Measurements from ENCODE around the gene AHDC1.

Gene AHDC1

GRCh38 chr1:27595597-27595996, 8.3 kb downstream of the AHDC1 start:
- Histone ChIP-seq H3K36me3 (ENCODE audit: insufficient read depth) (no peaks in the 10 kb centered on the region), H3K4me3 (IDR thresholded peaks at IDR 0.05; ENCODE audit: insufficient read depth, low read depth, low read length) (no peak overlapping the region), H3K27me3 (ENCODE audit: insufficient read depth, low read depth) (no peaks in the 10 kb centered on the region), H3K4me1 (ENCODE audit: low read depth, poor library complexity, severe bottlenecking) (peaks cover 14% of the 10 kb centered on the region), H3K9ac (no peak overlapping the region), H3K27ac (no peak overlapping the region), H2AFZ (ENCODE audit: low read depth) (no peak overlapping the region), H3K79me2 (ENCODE audit: insufficient read depth, low read depth) (no peaks in the 10 kb centered on the region), H4K20me1 (ENCODE audit: insufficient read depth) (no peaks in the 10 kb centered on the region), H3K4me2 (no peak overlapping the region)
- TF ChIP-seq CTCF (conservative IDR thresholded peaks at IDR 0.05; ENCODE audit: low read depth, low read length): no peak

- H3K27ac ChIP-seq: no peak overlapping the region
- H4K20me1 ChIP-seq (ENCODE audit: insufficient read depth): no peaks in the 10 kb centered on the region
- no peaks in the 10 kb centered on the region for H3K27me3 ChIP-seq (ENCODE audit: insufficient read depth, low read depth)
- H3K4me3 ChIP-seq (IDR thresholded peaks at IDR 0.05; ENCODE audit: insufficient read depth, low read depth, low read length): no peak overlapping the region
- no peaks in the 10 kb centered on the region for H3K36me3 ChIP-seq (ENCODE audit: insufficient read depth)
- H3K79me2 ChIP-seq (ENCODE audit: insufficient read depth, low read depth): no peaks in the 10 kb centered on the region
- no peak for TF ChIP-seq CTCF (conservative IDR thresholded peaks at IDR 0.05; ENCODE audit: low read depth, low read length)
- no peak overlapping the region for H3K4me2 ChIP-seq
- no peak overlapping the region for H2AFZ ChIP-seq (ENCODE audit: low read depth)
- peaks cover 14% of the 10 kb centered on the region for H3K4me1 ChIP-seq (ENCODE audit: low read depth, poor library complexity, severe bottlenecking)
- no peak overlapping the region for H3K9ac ChIP-seq
Observed at GRCh38 chr1:27594564-27595510, 9.1 kb downstream of the AHDC1 start.

GRCh38 chr1:27593678-27594563, 10.0 kb downstream of the AHDC1 start:
- no peak overlapping the region for H3K9ac ChIP-seq
- H3K4me1 ChIP-seq (ENCODE audit: low read depth, poor library complexity, severe bottlenecking): peaks cover 14% of the 10 kb centered on the region
- H2AFZ ChIP-seq (ENCODE audit: low read depth): no peak overlapping the region
- no peaks in the 10 kb centered on the region for H3K36me3 ChIP-seq (ENCODE audit: insufficient read depth)
- no peak overlapping the region for H3K4me2 ChIP-seq
- no peak for TF ChIP-seq CTCF (conservative IDR thresholded peaks at IDR 0.05; ENCODE audit: low read depth, low read length)
- no peak overlapping the region for H3K4me3 ChIP-seq (IDR thresholded peaks at IDR 0.05; ENCODE audit: insufficient read depth, low read depth, low read length)
- H4K20me1 ChIP-seq (ENCODE audit: insufficient read depth): no peaks in the 10 kb centered on the region
- H3K79me2 ChIP-seq (ENCODE audit: insufficient read depth, low read depth): no peaks in the 10 kb centered on the region
- H3K27ac ChIP-seq: no peak overlapping the region
- no peaks in the 10 kb centered on the region for H3K27me3 ChIP-seq (ENCODE audit: insufficient read depth, low read depth)

GRCh38 chr1:27592931-27593677, 10.8 kb downstream of the AHDC1 start:
- Histone ChIP-seq H3K4me2 (no peak overlapping the region), H3K27ac (no peak overlapping the region), H3K79me2 (ENCODE audit: insufficient read depth, low read depth) (no peaks in the 10 kb centered on the region), H3K27me3 (ENCODE audit: insufficient read depth, low read depth) (no peaks in the 10 kb centered on the region), H3K4me1 (ENCODE audit: low read depth, poor library complexity, severe bottlenecking) (peaks cover 12% of the 10 kb centered on the region), H3K9ac (no peak overlapping the region), H3K36me3 (ENCODE audit: insufficient read depth) (no peaks in the 10 kb centered on the region), H3K4me3 (IDR thresholded peaks at IDR 0.05; ENCODE audit: insufficient read depth, low read depth, low read length) (no peak overlapping the region), H2AFZ (ENCODE audit: low read depth) (no peak overlapping the region), H4K20me1 (ENCODE audit: insufficient read depth) (no peaks in the 10 kb centered on the region)
- no peak for TF ChIP-seq CTCF (conservative IDR thresholded peaks at IDR 0.05; ENCODE audit: low read depth, low read length)

All from KMS-11 (cell line).